GM18526 (cell line): ENCODE data around the gene ACTG1.

Source experiments
- POLR2A ChIP-seq: IDR thresholded peaks from 3 replicates; pipeline ENCODE4 v1.6.1; 2011; ENCODE audit not compliant: insufficient read length; ENCODE audit errors: extremely low read depth

The ACTG1 gene

GRCh38 chr17:81500047-81500446 lies 12.6 kb downstream of the ACTG1 start:
- TF ChIP-seq POLR2A, result no peak

- TF ChIP-seq POLR2A, result no peak
Observed at GRCh38 chr17:81499601-81499970, 13.0 kb downstream of the ACTG1 start.

- no peak for TF ChIP-seq POLR2A
Observed at GRCh38 chr17:81498953-81499600, 13.5 kb downstream of the ACTG1 start.

- no peak for TF ChIP-seq POLR2A
Observed at GRCh38 chr17:81494626-81495377, 17.8 kb downstream of the ACTG1 start.

GRCh38 chr17:81493198-81494038 lies 19.2 kb downstream of the ACTG1 start:
- TF ChIP-seq POLR2A, result no peak

- TF ChIP-seq POLR2A, result no peak
Observed at GRCh38 chr17:81492706-81493105, 19.9 kb downstream of the ACTG1 start.

- TF ChIP-seq POLR2A, result no peak
Observed at GRCh38 chr17:81492202-81492601, 20.4 kb downstream of the ACTG1 start.

GRCh38 chr17:81491761-81492160 lies 20.8 kb downstream of the ACTG1 start:
- no peak for TF ChIP-seq POLR2A

- TF ChIP-seq POLR2A, result no peak
Observed at GRCh38 chr17:81491181-81491581, 21.4 kb downstream of the ACTG1 start.

- TF ChIP-seq POLR2A, result no peak
Observed at GRCh38 chr17:81489998-81490992, 22.3 kb downstream of the ACTG1 start.

- no peak for TF ChIP-seq POLR2A
Observed at GRCh38 chr17:81489012-81489997, 23.3 kb downstream of the ACTG1 start.

- TF ChIP-seq POLR2A, result no peak
Observed at GRCh38 chr17:81488276-81488860, 24.2 kb downstream of the ACTG1 start.
